Measurements from ENCODE around the gene INCA1. TPM values are rescaled to one million over a fixed set of nuclear protein-coding genes. Genes with fewer than 3 reads are reported as not detected.

INCA1 gene
- total and polyA plus RNA-seq, 2 of the 13 experiments (the other 11 are each of a cell fraction or from before 2014, with no cell fraction given): 0.93 to 2.6 TPM

GRCh38 chr17:4969047-4969550, 28.2 kb downstream of the INCA1 start (continued):
- TF ChIP-seq POGK (CRISPR knock-in tag; conservative IDR thresholded peaks at IDR 0.05) (0 out of 2 replicates have a peak, but pooled peaks have one; percentile 56), JUN (CRISPR knock-in tag; IDR thresholded peaks at IDR 0.05) (no peak), ZNF543 (CRISPR knock-in tag; IDR thresholded peaks at IDR 0.05) (no peak), ZIK1 (CRISPR knock-in tag; IDR thresholded peaks at IDR 0.05; ENCODE audit: borderline replicate concordance, low read depth) (peak; percentile 62; the same call in 1 of the 2 replicates), TEF (CRISPR knock-in tag; IDR thresholded peaks at IDR 0.05) (no peak), ZMAT5 (CRISPR knock-in tag; IDR thresholded peaks at IDR 0.05; ENCODE audit: borderline replicate concordance, low read depth) (no peak), GMEB1 (CRISPR knock-in tag; IDR thresholded peaks at IDR 0.05; ENCODE audit: borderline replicate concordance) (no peak), ZNF282 (IDR thresholded peaks at IDR 0.05; ENCODE audit: partially characterized antibody) (no peak), MAZ (IDR thresholded peaks at IDR 0.05; ENCODE audit: borderline replicate concordance, low read depth, low read length) (peak; percentile 14; the same call in 1 of the 2 replicates), MAZ (CRISPR knock-in tag; IDR thresholded peaks at IDR 0.05; ENCODE audit: low read depth) (no peak; the same call in 1 of the 2 replicates), POLR2A (IDR thresholded peaks at IDR 0.05; ENCODE audit: insufficient read depth in 1 of 2, low read depth in 2 of 2, low read length in 2 of 2) (peak in 1 of 2 experiments; percentile 26; a peak in 3 of 4 replicates), ZBTB39 (CRISPR knock-in tag; IDR thresholded peaks at IDR 0.05) (no peak), SALL1 (CRISPR knock-in tag; IDR thresholded peaks at IDR 0.05) (0 out of 2 replicates have a peak, but pooled peaks have one; percentile 41), SETDB1 (CRISPR knock-in tag; IDR thresholded peaks at IDR 0.05; ENCODE audit: borderline replicate concordance) (no peak), HNRNPK (IDR thresholded peaks at IDR 0.05; ENCODE audit: low read depth, low read length, poor library complexity, severe bottlenecking) (peak; percentile 27), XRCC5 (optimal IDR thresholded peaks at IDR 0.05; ENCODE audit: low read length) (no peak), ARID4A (CRISPR knock-in tag; IDR thresholded peaks at IDR 0.05; ENCODE audit: borderline replicate concordance) (no peak), ZNF431 (CRISPR knock-in tag; IDR thresholded peaks at IDR 0.05; ENCODE audit: borderline replicate concordance, low read depth) (0 out of 2 replicates have a peak, but pooled peaks have one; percentile 4)

Measured in HepG2 (cell line).